Endothelial cell (in vitro differentiated cells): ENCODE data around the gene OR2C1. TPM values are rescaled to one million over a fixed set of nuclear protein-coding genes. Genes with fewer than 3 reads are reported as not detected.

ENCODE experiments used
- DNase-seq: peaks from one replicate; pipeline ENCODE4 v3.0.0; 2021; ENCODE audit warnings: low spot score
- H3K27ac Mint-ChIP-seq: one replicate; pipeline ENCODE4 v1.8.0; 2021; ENCODE audit warnings: mixed read lengths, inconsistent platforms; ENCODE audit not compliant: unreplicated experiment
- H3K27me3 Mint-ChIP-seq: one replicate; pipeline ENCODE4 v1.8.0; 2021; ENCODE audit warnings: mild to moderate bottlenecking, moderate library complexity, mixed read lengths, inconsistent platforms; ENCODE audit not compliant: unreplicated experiment
- H3K36me3 Mint-ChIP-seq: one replicate; pipeline ENCODE4 v1.8.0; 2021; ENCODE audit warnings: mild to moderate bottlenecking, low read depth, mixed read lengths, inconsistent platforms; ENCODE audit not compliant: unreplicated experiment
- H3K4me1 Mint-ChIP-seq: one replicate; pipeline ENCODE4 v1.8.0; 2021; ENCODE audit warnings: mild to moderate bottlenecking, mixed read lengths, inconsistent platforms; ENCODE audit not compliant: unreplicated experiment
- H3K4me3 Mint-ChIP-seq: one replicate; pipeline ENCODE4 v1.8.0; 2021; ENCODE audit warnings: mild to moderate bottlenecking, mixed read lengths, inconsistent platforms; ENCODE audit not compliant: unreplicated experiment
- H3K9me3 Mint-ChIP-seq: one replicate; pipeline ENCODE4 v1.8.0; 2021; ENCODE audit warnings: mixed read lengths, inconsistent platforms; ENCODE audit not compliant: unreplicated experiment
- total RNA-seq: library from RNA; stranded (reverse); fragmentation: NEBNext Ultra II Directional; extraction: Animal tissue kit (Norgen Biotek cat#: 25700); gene quantifications from one replicate; pipeline ENCODE4 v1.2.1, GENCODE V29; 2021; ENCODE audit not compliant: unreplicated experiment
- TF ChIP-seq, protein P1 (sequence below): fragments of 200-600 bp; sonication (generic); IDR thresholded peaks from one replicate; pipeline ENCODE4 v1.5.0; 2021; ENCODE audit warnings: antibody characterized with exemption; ENCODE audit not compliant: unreplicated experiment

The OR2C1 gene
- total RNA-seq, 1 donor from 2014 or later, result not detected

DNA sequence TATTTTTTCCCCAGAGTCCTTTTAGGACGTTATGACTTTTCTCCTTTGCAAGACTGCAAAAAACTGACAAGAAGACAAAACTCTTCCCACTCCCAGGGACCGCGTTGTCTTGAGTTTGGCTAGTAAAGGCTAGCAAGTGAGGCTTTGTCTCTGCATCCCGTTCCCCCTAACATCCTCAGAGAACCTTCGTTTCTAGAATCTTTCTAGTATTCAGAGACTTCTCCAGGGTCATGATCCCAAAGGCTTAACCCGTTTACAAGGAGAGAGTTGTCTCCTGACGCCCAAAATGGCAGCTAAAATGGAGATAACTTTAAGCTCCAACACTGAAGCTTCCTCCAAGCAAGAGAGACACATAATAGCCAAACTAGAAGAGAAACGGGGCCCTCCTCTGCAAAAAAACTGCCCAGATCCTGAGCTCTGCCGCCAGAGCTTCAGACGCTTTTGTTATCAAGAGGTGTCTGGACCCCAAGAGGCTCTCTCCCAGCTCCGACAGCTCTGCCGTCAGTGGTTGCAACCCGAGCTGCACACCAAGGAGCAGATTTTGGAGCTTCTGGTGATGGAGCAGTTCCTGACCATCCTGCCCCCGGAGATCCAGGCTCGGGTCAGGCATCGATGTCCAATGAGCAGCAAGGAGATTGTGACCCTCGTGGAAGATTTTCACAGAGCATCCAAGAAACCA is 46.2 kb downstream of the OR2C1 start:
- Mint-ChIP-seq H3K27ac (peak overlapping the region; percentile 78), H3K27me3 (peaks cover 8% of the 10 kb centered on the region), H3K36me3 (peaks cover 70% of the 10 kb centered on the region), H3K9me3 (peaks cover 6% of the 10 kb centered on the region), H3K4me3 (peak overlapping the region; percentile 97), H3K4me1 (peaks cover 16% of the 10 kb centered on the region)
- DNase-seq, result peak; percentile 6
- TF ChIP-seq, protein P1, sequence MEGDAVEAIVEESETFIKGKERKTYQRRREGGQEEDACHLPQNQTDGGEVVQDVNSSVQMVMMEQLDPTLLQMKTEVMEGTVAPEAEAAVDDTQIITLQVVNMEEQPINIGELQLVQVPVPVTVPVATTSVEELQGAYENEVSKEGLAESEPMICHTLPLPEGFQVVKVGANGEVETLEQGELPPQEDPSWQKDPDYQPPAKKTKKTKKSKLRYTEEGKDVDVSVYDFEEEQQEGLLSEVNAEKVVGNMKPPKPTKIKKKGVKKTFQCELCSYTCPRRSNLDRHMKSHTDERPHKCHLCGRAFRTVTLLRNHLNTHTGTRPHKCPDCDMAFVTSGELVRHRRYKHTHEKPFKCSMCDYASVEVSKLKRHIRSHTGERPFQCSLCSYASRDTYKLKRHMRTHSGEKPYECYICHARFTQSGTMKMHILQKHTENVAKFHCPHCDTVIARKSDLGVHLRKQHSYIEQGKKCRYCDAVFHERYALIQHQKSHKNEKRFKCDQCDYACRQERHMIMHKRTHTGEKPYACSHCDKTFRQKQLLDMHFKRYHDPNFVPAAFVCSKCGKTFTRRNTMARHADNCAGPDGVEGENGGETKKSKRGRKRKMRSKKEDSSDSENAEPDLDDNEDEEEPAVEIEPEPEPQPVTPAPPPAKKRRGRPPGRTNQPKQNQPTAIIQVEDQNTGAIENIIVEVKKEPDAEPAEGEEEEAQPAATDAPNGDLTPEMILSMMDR, result no peak

Other genes with a start within 250 kb of the OR2C1 start
- 22.8 TPM for gene ZNF205, start 243.3 kb upstream of the OR2C1 start, total RNA-seq
- gene ZNF213, start 220.9 kb upstream of the OR2C1 start, total RNA-seq, result 10.1 TPM
- not detected for gene OR1F1, start 167.7 kb upstream of the OR2C1 start, total RNA-seq
- gene ZNF200, start 120.7 kb upstream of the OR2C1 start, total RNA-seq, result 13.4 TPM
- gene MEFV, start 99.3 kb upstream of the OR2C1 start, total RNA-seq, result not detected
- 43.7 TPM for gene ZNF263, start 72.4 kb upstream of the OR2C1 start, total RNA-seq
- 2.6 TPM for gene TIGD7, start 50.5 kb upstream of the OR2C1 start, total RNA-seq
- gene ZNF75A, start 50.4 kb upstream of the OR2C1 start, total RNA-seq, result 27.0 TPM
- gene ZSCAN32, start 45.1 kb downstream of the OR2C1 start, total RNA-seq, result 16.6 TPM
- gene ZNF174, start 45.3 kb downstream of the OR2C1 start, total RNA-seq, result 10.3 TPM
- 5.7 TPM for gene ZNF597, start 87.6 kb downstream of the OR2C1 start, total RNA-seq
- 75.5 TPM for gene NAA60, start 87.8 kb downstream of the OR2C1 start, total RNA-seq
- gene C16orf90, start 139.6 kb downstream of the OR2C1 start, total RNA-seq, result not detected
- 15.8 TPM for gene CLUAP1, start 145.1 kb downstream of the OR2C1 start, total RNA-seq
- 3.2 TPM for gene NLRC3, start 221.5 kb downstream of the OR2C1 start, total RNA-seq